HepG2 (cell line): Measurements from ENCODE around the gene COA4. TPM values are rescaled to one million over a fixed set of nuclear protein-coding genes. Genes with fewer than 3 reads are reported as not detected.

Source experiments
- BRD4 ChIP-seq: sonication (generic); formaldehyde crosslinking; IDR thresholded peaks from 2 replicates; pipeline ENCODE4 v1.4.0; 2020; ENCODE audit warnings: missing genetic modification reagents
- KAT8 ChIP-seq: IDR thresholded peaks from 2 replicates; pipeline ENCODE4 v1.6.1; 2016; ENCODE audit warnings: missing genetic modification reagents, missing compliant biosample characterization
- KMT2A ChIP-seq: sonication (generic); formaldehyde crosslinking; IDR thresholded peaks from 2 replicates; pipeline ENCODE4 v1.4.0; 2020; ENCODE audit warnings: missing genetic modification reagents
- NFE2 ChIP-seq: sonication (generic); formaldehyde crosslinking; IDR thresholded peaks from 2 replicates; pipeline ENCODE4 v1.4.0; 2020; ENCODE audit warnings: missing genetic modification reagents
- RFXAP ChIP-seq: sonication (generic); formaldehyde crosslinking; IDR thresholded peaks from 2 replicates; pipeline ENCODE4 v1.4.0; 2020; ENCODE audit warnings: missing genetic modification reagents, borderline replicate concordance
- SETDB1 ChIP-seq: sonication (generic); formaldehyde crosslinking; IDR thresholded peaks from 2 replicates; pipeline ENCODE4 v1.5.1; 2020; ENCODE audit warnings: missing genetic modification reagents, mild to moderate bottlenecking, borderline replicate concordance
- SMYD3 ChIP-seq: sonication (generic); formaldehyde crosslinking; IDR thresholded peaks from 2 replicates; pipeline ENCODE4 v1.8.1; 2023; ENCODE audit warnings: mild to moderate bottlenecking, missing genetic modification reagents
- TARDBP ChIP-seq: sonication (generic); formaldehyde crosslinking; IDR thresholded peaks from 2 replicates; pipeline ENCODE4 v1.8.0; 2022; ENCODE audit warnings: mild to moderate bottlenecking, missing genetic modification reagents
- ZFP82 ChIP-seq: sonication (generic); formaldehyde crosslinking; IDR thresholded peaks from 2 replicates; pipeline ENCODE4 v1.5.1; 2020; ENCODE audit warnings: mild to moderate bottlenecking, missing genetic modification reagents, borderline replicate concordance
- ZFX ChIP-seq: sonication (generic); formaldehyde crosslinking; IDR thresholded peaks from 2 replicates; pipeline ENCODE4 v1.4.0; 2020; ENCODE audit warnings: mild to moderate bottlenecking, low read depth, missing genetic modification reagents, moderate library complexity
- ZNF562 ChIP-seq: sonication (generic); formaldehyde crosslinking; IDR thresholded peaks from 2 replicates; pipeline ENCODE4 v1.8.0; 2022; ENCODE audit warnings: missing genetic modification reagents, borderline replicate concordance
- ZNF644 ChIP-seq: IDR thresholded peaks from 2 replicates; pipeline ENCODE4 v1.6.1; 2016; ENCODE audit warnings: low read depth
- polyA plus RNA-seq, 8 experiments: library from polyadenylated mRNA; depleted of rRNA in 3 of 8; stranded (reverse) in 7 of 8; unstranded in 1 of 8; fragments of >200 nt; fragmentation: Illumina TruSeq in 4 of 8; extraction: Trizol in 4 of 8; gene quantifications; 2 replicates each; pipeline versions ENCODE4 v1.2.1 to v1.2.3, GENCODE V29; 2011 to 2016; ENCODE audit warnings: low read depth in 4 of 8, missing spikeins in 1 of 8, mixed read lengths in 1 of 8; ENCODE audit not compliant: insufficient read depth in 1 of 8
- total RNA-seq, 5 experiments: library from RNA; depleted of rRNA; stranded (reverse); fragments of >200 nt; fragmentation: Illumina TruSeq; extraction: Trizol; gene quantifications; 2 replicates each; pipeline ENCODE4 v1.2.3, GENCODE V29; 2016; ENCODE audit warnings: low read depth in 1 of 5
- TF ChIP-seq, protein P1 (sequence below): sonication (generic); formaldehyde crosslinking; IDR thresholded peaks from 2 replicates; pipeline ENCODE4 v1.4.0; 2020; ENCODE audit warnings: mild to moderate bottlenecking, missing genetic modification reagents
- TF ChIP-seq, protein P2 (sequence below): sonication (generic); formaldehyde crosslinking; IDR thresholded peaks from 2 replicates; pipeline ENCODE4 v1.5.0; 2020; ENCODE audit warnings: missing genetic modification reagents, mild to moderate bottlenecking, borderline replicate concordance
- TF ChIP-seq, protein P3 (sequence below): IDR thresholded peaks from 2 replicates; pipeline ENCODE4 v1.6.1; 2012; ENCODE audit warnings: low read depth, low read length, improper control_type of control experiment

COA4 gene
- total and polyA plus RNA-seq, 2 of the 13 experiments (the other 11 are each of a cell fraction or from before 2014, with no cell fraction given) = 107 to 109 TPM

DNA sequence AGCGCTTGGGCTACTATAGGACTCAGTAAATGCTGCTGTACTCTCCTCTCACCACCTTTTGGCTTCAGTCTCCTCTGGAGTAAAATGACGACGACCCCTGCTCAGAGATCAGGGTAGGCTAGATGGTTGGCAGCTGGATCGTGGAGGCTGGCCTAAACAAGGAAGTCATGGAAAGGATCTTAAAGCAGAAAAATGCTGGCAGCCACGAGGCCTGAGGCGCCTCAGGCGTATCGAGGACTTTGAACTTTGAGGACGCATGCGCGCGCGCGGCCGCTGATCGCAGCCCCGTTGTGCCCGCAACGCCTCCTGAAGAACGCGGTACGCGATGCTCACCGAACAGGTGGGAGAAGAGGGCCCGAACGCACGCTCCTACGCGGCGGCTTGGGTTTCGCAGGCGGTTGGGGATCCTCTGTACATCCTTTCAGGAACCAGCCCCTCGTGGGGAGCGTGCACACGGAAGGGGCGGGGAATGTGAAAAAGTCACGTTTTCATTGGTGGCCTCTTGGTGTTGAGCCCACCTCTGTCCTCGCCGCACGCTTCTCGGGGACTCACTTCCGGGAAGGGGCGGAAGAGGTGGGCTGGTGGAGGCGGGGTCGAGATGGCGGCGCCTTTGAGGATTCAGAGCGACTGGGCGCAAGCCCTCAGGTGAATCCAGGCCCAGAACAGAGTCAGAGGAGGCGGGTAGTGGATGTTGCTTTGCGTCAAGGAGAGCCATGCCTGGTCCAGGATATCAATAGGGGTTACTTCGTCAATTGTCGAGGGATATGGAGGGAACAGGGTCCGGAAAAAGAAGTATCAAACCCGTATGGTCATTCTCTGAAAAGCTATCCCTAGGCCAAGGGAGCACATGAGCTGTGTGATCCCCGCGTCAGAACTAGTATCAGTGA lies at the start of gene COA4, which contains the start of gene PAAF1 (continued):
- TF ChIP-seq, protein P1, sequence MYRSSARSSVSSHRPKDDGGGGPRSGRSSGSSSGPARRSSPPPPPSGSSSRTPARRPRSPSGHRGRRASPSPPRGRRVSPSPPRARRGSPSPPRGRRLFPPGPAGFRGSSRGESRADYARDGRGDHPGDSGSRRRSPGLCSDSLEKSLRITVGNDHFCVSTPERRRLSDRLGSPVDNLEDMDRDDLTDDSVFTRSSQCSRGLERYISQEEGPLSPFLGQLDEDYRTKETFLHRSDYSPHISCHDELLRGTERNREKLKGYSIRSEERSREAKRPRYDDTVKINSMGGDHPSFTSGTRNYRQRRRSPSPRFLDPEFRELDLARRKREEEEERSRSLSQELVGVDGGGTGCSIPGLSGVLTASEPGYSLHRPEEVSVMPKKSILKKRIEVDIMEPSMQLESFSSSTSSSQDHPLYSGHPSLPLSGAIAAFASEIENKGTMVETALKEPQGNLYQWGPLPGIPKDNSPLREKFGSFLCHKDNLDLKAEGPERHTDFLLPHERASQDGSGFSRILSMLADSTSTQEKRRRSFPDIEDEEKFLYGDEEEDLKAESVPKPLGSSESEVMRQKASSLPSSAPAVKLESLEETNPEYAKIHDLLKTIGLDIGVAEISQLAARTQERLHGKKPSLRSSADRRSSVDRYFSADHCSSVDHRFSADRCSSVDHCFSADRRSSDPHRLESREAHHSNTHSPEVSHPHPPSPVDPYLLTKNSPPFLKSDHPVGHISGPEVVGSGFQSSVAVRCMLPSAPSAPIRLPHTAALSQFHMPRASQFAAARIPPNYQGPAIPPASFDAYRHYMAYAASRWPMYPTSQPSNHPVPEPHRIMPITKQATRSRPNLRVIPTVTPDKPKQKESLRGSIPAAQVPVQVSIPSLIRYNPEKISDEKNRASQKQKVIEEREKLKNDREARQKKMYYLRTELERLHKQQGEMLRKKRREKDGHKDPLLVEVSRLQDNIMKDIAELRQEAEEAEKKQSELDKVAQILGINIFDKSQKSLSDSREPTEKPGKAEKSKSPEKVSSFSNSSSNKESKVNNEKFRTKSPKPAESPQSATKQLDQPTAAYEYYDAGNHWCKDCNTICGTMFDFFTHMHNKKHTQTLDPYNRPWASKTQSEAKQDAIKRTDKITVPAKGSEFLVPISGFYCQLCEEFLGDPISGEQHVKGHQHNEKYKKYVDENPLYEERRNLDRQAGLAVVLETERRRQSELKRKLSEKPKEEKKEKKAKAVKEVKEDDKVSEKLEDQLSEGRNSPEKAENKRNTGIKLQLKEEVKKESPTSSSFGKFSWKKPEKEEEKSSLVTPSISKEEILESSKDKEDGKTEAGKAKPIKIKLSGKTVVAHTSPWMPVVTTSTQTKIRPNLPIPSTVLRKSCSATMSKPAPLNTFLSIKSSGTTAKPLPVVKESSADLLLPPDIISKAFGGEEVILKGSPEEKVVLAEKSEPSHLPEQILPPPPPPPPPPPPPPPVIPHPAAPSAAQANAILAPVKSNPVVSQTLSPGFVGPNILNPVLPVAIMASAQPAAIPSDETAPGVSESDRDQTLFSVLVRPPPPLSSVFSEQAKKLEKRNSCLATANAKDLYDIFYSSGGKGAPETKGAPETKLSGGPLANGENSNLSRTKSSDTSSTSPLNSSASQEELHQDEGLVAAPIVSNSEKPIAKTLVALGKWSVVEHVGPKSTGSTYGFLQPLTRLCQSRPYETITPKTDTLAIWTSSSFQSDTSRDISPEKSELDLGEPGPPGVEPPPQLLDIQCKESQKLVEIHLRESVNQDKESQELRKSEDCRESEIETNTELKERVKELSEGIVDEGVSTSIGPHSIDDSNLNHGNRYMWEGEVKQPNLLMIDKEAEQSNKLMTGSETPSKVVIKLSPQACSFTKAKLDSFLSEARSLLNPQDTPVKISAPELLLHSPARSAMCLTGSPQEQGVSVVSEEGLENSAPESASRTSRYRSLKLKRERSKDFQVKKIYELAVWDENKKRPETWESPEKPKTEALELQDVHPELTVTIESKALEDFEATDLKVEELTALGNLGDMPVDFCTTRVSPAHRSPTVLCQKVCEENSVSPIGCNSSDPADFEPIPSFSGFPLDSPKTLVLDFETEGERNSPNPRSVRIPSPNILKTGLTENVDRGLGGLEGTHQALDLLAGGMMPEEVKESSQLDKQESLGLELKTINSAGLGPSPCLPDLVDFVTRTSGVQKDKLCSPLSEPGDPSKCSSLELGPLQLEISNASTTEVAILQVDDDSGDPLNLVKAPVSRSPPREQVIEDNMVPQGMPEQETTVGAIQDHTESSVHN (CRISPR knock-in tag) = peak; percentile 82; the same call in 1 of the 2 replicates
- TF ChIP-seq, protein P2, sequence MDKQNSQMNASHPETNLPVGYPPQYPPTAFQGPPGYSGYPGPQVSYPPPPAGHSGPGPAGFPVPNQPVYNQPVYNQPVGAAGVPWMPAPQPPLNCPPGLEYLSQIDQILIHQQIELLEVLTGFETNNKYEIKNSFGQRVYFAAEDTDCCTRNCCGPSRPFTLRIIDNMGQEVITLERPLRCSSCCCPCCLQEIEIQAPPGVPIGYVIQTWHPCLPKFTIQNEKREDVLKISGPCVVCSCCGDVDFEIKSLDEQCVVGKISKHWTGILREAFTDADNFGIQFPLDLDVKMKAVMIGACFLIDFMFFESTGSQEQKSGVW (CRISPR knock-in tag) = no peak
- TF ChIP-seq RFXAP (no peak), SMYD3 (CRISPR knock-in tag) (no peak), NFE2 (CRISPR knock-in tag) (no peak), ZFX (CRISPR knock-in tag) (peak; percentile 97), KMT2A (CRISPR knock-in tag) (peak; percentile 96), ZFP82 (CRISPR knock-in tag) (no peak), TARDBP (CRISPR knock-in tag) (peak; percentile 79), SETDB1 (CRISPR knock-in tag) (no peak), BRD4 (peak; percentile 70; the same call in 1 of the 2 replicates), ZNF562 (CRISPR knock-in tag) (no peak), ZNF644 (CRISPR knock-in tag) (no peak), KAT8 (CRISPR knock-in tag) (peak; percentile 93)
- TF ChIP-seq, protein P3, sequence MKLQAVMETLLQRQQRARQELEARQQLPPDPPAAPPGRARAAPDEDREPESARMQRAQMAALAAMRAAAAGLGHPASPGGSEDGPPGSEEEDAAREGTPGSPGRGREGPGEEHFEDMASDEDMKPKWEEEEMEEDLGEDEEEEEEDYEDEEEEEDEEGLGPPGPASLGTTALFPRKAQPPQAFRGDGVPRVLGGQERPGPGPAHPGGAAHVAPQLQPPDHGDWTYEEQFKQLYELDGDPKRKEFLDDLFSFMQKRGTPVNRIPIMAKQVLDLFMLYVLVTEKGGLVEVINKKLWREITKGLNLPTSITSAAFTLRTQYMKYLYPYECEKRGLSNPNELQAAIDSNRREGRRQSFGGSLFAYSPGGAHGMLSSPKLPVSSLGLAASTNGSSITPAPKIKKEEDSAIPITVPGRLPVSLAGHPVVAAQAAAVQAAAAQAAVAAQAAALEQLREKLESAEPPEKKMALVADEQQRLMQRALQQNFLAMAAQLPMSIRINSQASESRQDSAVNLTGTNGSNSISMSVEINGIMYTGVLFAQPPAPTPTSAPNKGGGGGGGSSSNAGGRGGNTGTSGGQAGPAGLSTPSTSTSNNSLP = no peak
